Measurements from ENCODE around the gene CD82.
A peak's percentile ranks its signal among the peaks of the same experiment; 100 is the strongest.
"Not testable (repeated sequence)": the region's sequence is repeated elsewhere in the genome, so short reads cannot be mapped to it uniquely, and the experiment has no call there.

CD82 gene

DNA sequence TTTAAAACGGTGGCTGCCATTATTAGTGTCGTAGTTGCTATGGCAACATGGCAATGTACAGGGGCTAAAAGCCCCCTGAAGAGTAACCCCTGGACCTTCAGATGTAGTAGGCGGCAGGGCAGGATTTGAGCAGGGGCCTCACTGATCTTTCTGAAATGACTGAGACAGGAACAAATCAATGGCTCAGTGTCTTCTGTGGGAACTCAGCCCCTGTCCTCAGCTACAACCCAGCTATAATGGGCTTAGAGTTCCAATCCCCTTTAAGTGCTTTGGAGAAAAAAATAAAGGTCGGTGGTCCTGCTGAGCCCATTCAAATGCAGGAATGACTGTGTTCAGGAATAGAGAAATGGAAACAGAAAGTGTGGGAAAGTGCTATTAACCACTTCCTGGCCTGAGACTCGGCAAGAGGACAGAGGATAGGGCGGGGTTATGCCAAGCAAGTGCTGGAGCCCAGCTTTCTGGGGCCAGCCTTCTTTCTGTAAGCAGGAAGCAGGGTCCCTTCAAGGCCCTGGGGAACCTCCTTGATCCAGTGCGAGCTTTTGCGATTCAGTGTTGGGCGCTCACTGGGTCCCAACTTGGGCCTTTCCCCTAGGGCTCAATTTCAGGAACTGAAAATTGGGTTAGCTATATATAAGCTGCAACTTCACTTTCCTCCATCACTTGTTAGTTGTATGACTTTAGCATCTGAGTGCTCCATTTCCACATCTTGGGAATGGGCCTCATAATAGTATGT, 6.1 kb upstream of the CD82 start:
- ChIA-PET POLR2A (ENCODE audit: low non-redundant PET) (no interaction called here), CTCF (interaction anchor here (0.7 to 8.1 kb wide), 3 partner anchors 36 to 352 kb away, joined by 3 to 103 read pairs (median 5); no protein-coding TSS in a partner anchor)
- peak overlapping the region; percentile 53 for H3K27ac ChIP-seq
- no peak for TF ChIP-seq CTCF (conservative IDR thresholded peaks at IDR 0.05; ENCODE audit: low read depth)
- no peak for DNase-seq (ENCODE audit: low spot score)

GRCh38 chr11:44559940-44560300, 5.5 kb upstream of the CD82 start:
- CTCF ChIA-PET, result interaction anchor here (0.6 to 8.1 kb wide), 2 partner anchors 58 to 62 kb away, joined by 3 to 103 read pairs; no protein-coding TSS in a partner anchor
- POLR2A ChIA-PET (ENCODE audit: low non-redundant PET); DNase-seq (ENCODE audit: low spot score): not testable (repeated sequence)
- peak overlapping the region; percentile 53 for H3K27ac ChIP-seq

- TF ChIP-seq CTCF (conservative IDR thresholded peaks at IDR 0.05; ENCODE audit: low read depth), result no peak
- ChIA-PET POLR2A (ENCODE audit: low non-redundant PET) (no interaction called here), CTCF (interaction anchor here (8.1 kb wide), 1 partner anchor 56 kb away, joined by 103 read pairs; no protein-coding TSS in a partner anchor)
- DNase-seq (ENCODE audit: low spot score), result peak; percentile 50
- H3K27ac ChIP-seq, result peak overlapping the region; percentile 99
Observed at GRCh38 chr11:44561275-44561805, 4.1 kb upstream of the CD82 start.

- ChIA-PET POLR2A (ENCODE audit: low non-redundant PET) (no interaction called here), CTCF (interaction anchor here (1.4 to 8.1 kb wide), 2 partner anchors 55 kb away, joined by 6 to 103 read pairs; no protein-coding TSS in a partner anchor)
- no peak for TF ChIP-seq CTCF (conservative IDR thresholded peaks at IDR 0.05; ENCODE audit: low read depth)
- H3K27ac ChIP-seq, result peak overlapping the region; percentile 99
- no peak for DNase-seq (ENCODE audit: low spot score)
Observed at GRCh38 chr11:44561964-44562734, 3.3 kb upstream of the CD82 start.

DNA sequence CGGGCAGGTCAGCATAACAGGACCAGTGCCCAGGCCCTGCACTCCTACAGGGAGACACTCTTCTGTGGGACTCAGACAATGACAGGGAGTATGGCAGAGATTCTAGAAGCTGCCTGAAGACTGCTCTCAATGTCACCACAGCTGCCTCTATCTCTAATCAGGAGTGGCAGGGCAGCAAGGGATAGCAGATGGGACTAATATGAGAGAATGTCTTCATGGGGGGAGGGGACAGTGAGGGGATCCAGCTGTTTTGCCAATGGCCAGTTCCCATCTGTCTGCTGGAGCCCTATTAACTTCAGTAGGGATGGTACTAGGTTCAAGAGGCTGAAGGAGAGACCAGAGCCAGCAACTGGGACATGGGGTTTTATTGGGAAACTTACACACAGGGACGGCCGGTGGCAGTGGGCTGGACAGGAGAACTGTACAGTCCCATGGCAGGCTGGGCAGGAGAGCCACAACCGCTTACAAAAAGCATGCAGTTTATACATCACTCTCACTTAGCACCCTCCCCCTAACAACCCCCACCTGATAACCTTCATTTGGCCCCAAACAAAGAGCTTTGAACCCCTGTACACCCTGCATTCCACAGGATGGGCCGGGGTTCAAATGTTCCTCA, 2.5 kb upstream of the CD82 start:
- ChIA-PET POLR2A (ENCODE audit: low non-redundant PET) (no interaction called here), CTCF (interaction anchor here (0.7 to 1.4 kb wide), 2 partner anchors 54 to 213 kb away, joined by 4 to 6 read pairs; no protein-coding TSS in a partner anchor)
- no peak for TF ChIP-seq CTCF (conservative IDR thresholded peaks at IDR 0.05; ENCODE audit: low read depth)
- peak overlapping the region; percentile 99 for H3K27ac ChIP-seq
- DNase-seq (ENCODE audit: low spot score), result no peak

DNA sequence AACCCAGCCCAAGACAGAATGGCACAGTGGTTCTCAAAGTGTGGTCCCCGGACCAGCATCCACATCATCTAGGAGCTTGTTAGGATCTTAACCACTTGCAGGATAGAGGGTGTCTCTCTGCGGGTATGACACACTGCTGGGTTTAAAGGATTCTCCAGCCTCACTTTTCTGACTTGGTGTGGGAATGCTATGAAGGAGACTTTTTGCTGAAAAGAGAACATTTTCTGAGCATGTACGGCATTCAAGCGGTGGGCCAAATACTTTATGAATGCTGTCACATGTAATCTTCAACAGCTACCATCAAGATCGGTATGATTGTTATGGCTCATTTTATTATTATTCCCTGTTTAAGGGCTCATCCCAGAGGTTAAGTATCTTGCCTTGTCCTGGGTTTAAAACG, 1.8 kb upstream of the CD82 start:
- ChIA-PET POLR2A (ENCODE audit: low non-redundant PET) (no interaction called here), CTCF (interaction anchor here (0.5 to 1.4 kb wide), 3 partner anchors 53 to 836 kb away, joined by 3 to 6 read pairs (median 4); no protein-coding TSS in a partner anchor)
- no peak for TF ChIP-seq CTCF (conservative IDR thresholded peaks at IDR 0.05; ENCODE audit: low read depth)
- no peak for DNase-seq (ENCODE audit: low spot score)
- H3K27ac ChIP-seq, result peak overlapping the region; percentile 99
